OCI-LY7 (cell line): ENCODE data around the gene HAAO.

Source experiments
- CTCF ChIP-seq: fragments of 200-600 bp; sonication (generic); conservative IDR thresholded peaks from 2 replicates; pipeline ENCODE4 v1.5.1; 2014; ENCODE audit warnings: mild to moderate bottlenecking, antibody characterized with exemption, low read length, moderate library complexity, mixed read lengths
- EZH2phosphoT487 ChIP-seq: fragments of 200-600 bp; sonication (generic); IDR thresholded peaks from 2 replicates; pipeline ENCODE4 v1.6.1; 2018; ENCODE audit warnings: low read depth, borderline replicate concordance, mild to moderate bottlenecking, mixed run types, antibody characterized with exemption, low read length, moderate library complexity, mixed read lengths

DNA sequence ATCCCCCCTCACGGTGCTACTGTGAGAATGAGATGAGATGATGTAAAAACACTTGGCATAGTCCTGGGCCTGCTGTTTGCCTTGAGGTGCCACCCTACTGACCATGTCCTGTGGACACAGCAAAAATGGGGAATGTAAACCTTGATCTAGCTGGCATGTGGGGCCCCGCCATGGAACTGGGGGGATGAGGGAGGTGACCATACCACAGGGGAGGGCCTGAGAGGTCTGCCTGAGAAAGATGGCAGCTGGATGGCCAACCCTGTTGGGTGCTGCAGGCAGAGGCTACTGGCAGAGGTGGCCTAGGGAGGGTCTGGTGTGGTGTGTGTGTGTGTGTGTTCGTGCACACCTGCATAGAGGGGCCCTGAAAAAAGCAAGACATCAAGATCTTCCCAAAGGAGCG lies 777 bp downstream of the HAAO start:
- no peak for TF ChIP-seq CTCF
- no peak for TF ChIP-seq EZH2phosphoT487
